Measurements from ENCODE around the gene CD44.

Gene CD44

GRCh38 chr11:35169754-35170153, 30.8 kb downstream of the CD44 start:
- ATAC-seq (ENCODE audit: low read depth) (no peak), DNase-seq (ENCODE audit: low spot score) (no peak)
- H3K9me3 ChIP-seq (ENCODE audit: severe bottlenecking), result no peaks in the 10 kb centered on the region
- H3K4me1 ChIP-seq (ENCODE audit: insufficient read depth, poor library complexity, severe bottlenecking), result peaks cover 88% of the 10 kb centered on the region
- no peak for TF ChIP-seq CTCF (IDR thresholded peaks at IDR 0.05; ENCODE audit: poor library complexity, severe bottlenecking)
- H3K27me3 ChIP-seq (ENCODE audit: insufficient read depth, poor library complexity, severe bottlenecking), result no peaks in the 10 kb centered on the region
- no peak overlapping the region for H3K4me3 ChIP-seq (ENCODE audit: severe bottlenecking)
- H3K27ac ChIP-seq (ENCODE audit: poor library complexity, severe bottlenecking), result peak overlapping the region; percentile 99
- H3K36me3 ChIP-seq (ENCODE audit: low read depth), result peaks cover 65% of the 10 kb centered on the region

- H3K27me3 ChIP-seq (ENCODE audit: insufficient read depth, poor library complexity, severe bottlenecking), result no peaks in the 10 kb centered on the region
- ATAC-seq (ENCODE audit: low read depth) (no peak), DNase-seq (ENCODE audit: low spot score) (no peak)
- H3K9me3 ChIP-seq (ENCODE audit: severe bottlenecking), result no peaks in the 10 kb centered on the region
- H3K4me3 ChIP-seq (ENCODE audit: severe bottlenecking), result no peak overlapping the region
- TF ChIP-seq CTCF (IDR thresholded peaks at IDR 0.05; ENCODE audit: poor library complexity, severe bottlenecking), result no peak
- peak overlapping the region; percentile 99 for H3K27ac ChIP-seq (ENCODE audit: poor library complexity, severe bottlenecking)
- H3K36me3 ChIP-seq (ENCODE audit: low read depth), result peaks cover 73% of the 10 kb centered on the region
- peaks cover 84% of the 10 kb centered on the region for H3K4me1 ChIP-seq (ENCODE audit: insufficient read depth, poor library complexity, severe bottlenecking)
Measured at GRCh38 chr11:35170503-35170902, 31.5 kb downstream of the CD44 start.

- Histone ChIP-seq H3K4me3 (ENCODE audit: severe bottlenecking) (no peak overlapping the region), H3K27me3 (ENCODE audit: insufficient read depth, poor library complexity, severe bottlenecking) (no peaks in the 10 kb centered on the region), H3K36me3 (ENCODE audit: low read depth) (peaks cover 69% of the 10 kb centered on the region), H3K27ac (ENCODE audit: poor library complexity, severe bottlenecking) (peak overlapping the region; percentile 99), H3K9me3 (ENCODE audit: severe bottlenecking) (no peaks in the 10 kb centered on the region), H3K4me1 (ENCODE audit: insufficient read depth, poor library complexity, severe bottlenecking) (peaks cover 76% of the 10 kb centered on the region)
- no peak for DNase-seq (ENCODE audit: low spot score)
- ATAC-seq (ENCODE audit: low read depth), result no peak
- no peak for TF ChIP-seq CTCF (IDR thresholded peaks at IDR 0.05; ENCODE audit: poor library complexity, severe bottlenecking)
Measured at GRCh38 chr11:35171226-35171625, 32.3 kb downstream of the CD44 start.

- no peak for DNase-seq (ENCODE audit: low spot score)
- no peak overlapping the region for H3K4me3 ChIP-seq (ENCODE audit: severe bottlenecking)
- H3K27me3 ChIP-seq (ENCODE audit: insufficient read depth, poor library complexity, severe bottlenecking), result no peaks in the 10 kb centered on the region
- H3K4me1 ChIP-seq (ENCODE audit: insufficient read depth, poor library complexity, severe bottlenecking), result peaks cover 68% of the 10 kb centered on the region
- no peak for TF ChIP-seq CTCF (IDR thresholded peaks at IDR 0.05; ENCODE audit: poor library complexity, severe bottlenecking)
- peak; percentile 63 for ATAC-seq (ENCODE audit: low read depth)
- peaks cover 77% of the 10 kb centered on the region for H3K36me3 ChIP-seq (ENCODE audit: low read depth)
- H3K9me3 ChIP-seq (ENCODE audit: severe bottlenecking), result no peaks in the 10 kb centered on the region
- peak overlapping the region; percentile 99 for H3K27ac ChIP-seq (ENCODE audit: poor library complexity, severe bottlenecking)
Measured at GRCh38 chr11:35173011-35173511, 34.1 kb downstream of the CD44 start.

All from RWPE2 (cell line).